HG03521 (cell line): ENCODE results near the gene SCP2.

Experiments used
- ATAC-seq: cut with Tn5 transposase; IDR thresholded peaks from one replicate; pipeline ENCODE4 v1.9.1; 2021; ENCODE audit warnings: mild to moderate bottlenecking, moderate library complexity; ENCODE audit not compliant: unreplicated experiment

Gene SCP2

DNA sequence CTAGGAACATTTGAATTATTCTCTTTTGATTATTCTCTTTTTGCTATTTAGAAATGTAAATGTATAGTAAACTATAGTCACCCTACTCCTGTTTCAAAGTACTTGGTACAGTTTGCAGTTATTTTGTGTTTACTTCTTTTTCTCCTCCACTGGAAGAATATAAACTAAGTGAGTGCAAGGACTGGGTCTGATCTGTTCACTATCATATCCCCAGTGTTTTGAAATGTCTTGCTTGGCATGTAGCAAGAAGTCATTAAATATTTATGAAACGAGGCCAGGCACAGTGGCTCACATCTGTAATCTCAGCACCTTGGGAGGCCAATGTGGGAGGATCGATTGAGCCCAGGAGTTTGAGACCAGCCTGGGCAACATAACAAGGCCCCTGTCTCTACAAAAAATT lies 99.2 kb downstream of the SCP2 start:
- ATAC-seq: no peak

DNA sequence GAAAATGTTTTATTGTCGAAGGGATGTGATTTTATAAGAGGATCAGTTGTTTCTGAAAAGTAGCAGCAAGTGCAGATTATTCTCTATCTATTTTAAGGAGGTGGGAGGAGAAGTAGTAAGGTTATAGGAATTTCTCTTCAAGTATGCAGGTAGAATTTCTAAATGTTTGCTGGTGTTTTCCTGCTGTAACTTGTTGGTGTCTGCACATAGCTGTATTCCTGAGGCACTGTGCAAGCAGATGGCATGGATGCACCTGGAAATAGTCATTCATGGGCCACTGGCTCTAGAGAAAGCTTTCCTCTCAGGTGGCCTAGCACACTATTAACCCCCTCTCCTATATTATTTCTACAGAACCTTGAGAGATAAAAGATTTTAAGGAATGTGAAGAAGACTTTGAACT lies 104.7 kb downstream of the SCP2 start:
- no peak for ATAC-seq

GRCh38 chr1:53037159-53037558 lies 110.1 kb downstream of the SCP2 start:
- ATAC-seq: no peak

DNA sequence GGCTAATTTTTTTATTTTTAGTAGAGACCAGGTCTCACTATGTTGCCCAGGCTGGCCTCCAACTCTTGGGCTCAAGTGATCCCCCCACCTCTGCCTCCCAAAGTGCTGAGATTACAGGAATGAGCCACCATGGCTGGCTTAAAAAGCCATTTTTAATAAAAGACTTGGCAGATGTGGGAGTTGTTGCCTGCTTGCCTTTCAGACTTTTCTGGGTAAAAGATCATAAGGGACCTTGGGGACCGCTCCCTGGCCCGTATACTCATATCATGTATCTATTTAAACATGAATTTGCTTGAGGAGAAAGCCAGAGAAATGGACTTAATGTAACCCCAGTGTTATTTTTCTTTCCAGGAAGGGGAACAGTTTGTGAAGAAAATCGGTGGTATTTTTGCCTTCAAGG lies 111.5 kb downstream of the SCP2 start:
- ATAC-seq: no peak

- no peak for ATAC-seq
Measured at GRCh38 chr1:53043271-53043670, 116.2 kb downstream of the SCP2 start.

GRCh38 chr1:53044926-53045325 lies 117.8 kb downstream of the SCP2 start:
- no peak for ATAC-seq

GRCh38 chr1:53046930-53047329 lies 119.9 kb downstream of the SCP2 start:
- no peak for ATAC-seq

DNA sequence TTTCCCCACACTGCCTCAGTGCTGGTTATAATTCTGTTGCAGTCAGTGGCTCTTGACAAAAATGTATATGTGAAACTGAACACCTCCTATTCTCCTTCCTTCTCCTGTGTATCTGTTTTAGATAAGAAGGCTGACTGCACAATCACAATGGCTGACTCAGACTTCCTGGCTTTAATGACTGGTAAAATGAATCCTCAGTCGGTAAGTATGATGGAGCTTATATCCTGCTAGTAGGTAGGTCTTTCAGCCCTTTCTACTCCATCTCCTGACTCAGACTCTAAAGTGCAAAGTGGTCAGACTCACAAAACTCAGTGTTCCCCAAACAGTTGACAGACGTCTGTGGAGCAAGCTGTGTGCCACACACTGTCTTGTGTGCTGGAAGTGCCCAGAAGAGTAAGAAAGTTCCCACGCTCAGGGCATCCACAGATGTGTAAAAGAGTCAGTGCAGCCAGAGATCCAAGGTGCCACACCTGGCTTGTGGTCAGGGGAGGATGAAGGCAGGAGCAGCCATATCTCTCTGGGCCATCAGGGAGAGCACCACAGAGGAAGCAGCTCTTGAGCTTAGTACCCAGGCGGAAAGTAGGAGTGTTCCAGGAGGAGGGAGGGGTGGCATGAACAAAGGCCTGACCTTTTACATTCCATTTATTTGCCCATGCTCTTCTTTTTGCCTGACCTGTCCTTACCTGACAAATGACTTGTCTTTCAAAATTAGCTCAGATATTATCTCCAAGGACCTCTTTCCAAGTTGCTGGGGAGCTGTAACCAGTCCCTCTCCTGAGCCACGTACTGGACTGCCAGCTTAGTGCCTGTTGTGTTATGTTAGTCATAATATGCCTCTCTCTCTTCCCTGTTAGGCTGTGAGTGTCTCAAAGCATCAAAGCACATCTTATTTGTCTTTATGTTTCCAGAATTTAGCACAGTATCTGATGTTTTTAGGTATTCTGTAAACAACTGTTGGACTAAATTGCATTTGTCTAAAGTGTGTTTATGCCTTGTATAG lies 121.0 kb downstream of the SCP2 start:
- ATAC-seq: no peak

- no peak for ATAC-seq
Measured at GRCh38 chr1:53048960-53049573, 122.0 kb downstream of the SCP2 start.

- no peak for ATAC-seq
Measured at GRCh38 chr1:53049574-53049967, 122.5 kb downstream of the SCP2 start.

GRCh38 chr1:53050310-53050709 lies 123.2 kb downstream of the SCP2 start:
- no peak for ATAC-seq

DNA sequence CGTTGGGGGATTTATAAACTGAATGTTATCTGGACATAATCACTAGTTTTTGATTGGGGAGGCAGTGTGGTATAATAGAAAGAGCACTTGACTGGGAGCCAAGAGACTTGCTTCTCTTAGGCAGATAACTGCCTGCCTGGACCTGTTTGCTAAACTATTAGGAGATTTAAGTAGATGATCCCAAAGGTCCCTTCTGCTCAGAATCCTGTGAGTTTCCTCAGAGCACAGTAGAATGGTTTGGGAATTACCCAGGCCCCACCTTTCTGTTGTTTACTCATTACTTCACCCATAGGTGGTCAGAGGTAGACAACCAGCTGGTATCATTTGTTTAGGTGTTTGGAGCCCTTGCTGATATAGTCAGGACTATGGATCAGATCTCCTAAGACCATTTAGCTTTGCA lies 124.6 kb downstream of the SCP2 start:
- ATAC-seq: no peak

- ATAC-seq: no peak
Measured at GRCh38 chr1:53057127-53057526, 130.1 kb downstream of the SCP2 start.

DNA sequence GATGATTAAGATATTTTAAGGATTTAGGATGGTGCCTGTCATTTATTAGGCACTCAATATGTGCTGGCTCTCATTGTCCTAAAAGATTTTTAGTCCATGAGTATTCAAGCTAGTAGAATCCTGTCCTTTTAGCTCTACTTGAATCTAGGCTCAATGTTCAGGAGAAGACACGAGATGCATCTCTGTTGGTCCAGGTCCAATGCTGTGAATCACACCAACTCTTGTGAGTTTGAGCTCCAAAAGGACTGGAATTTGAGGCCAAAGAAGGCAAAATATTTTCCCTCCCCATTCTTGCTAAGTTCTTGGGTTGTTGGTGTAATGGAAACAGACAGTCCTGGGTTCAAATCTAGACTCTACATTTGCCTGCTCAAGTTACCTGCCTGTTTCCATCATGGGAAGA lies 133.5 kb downstream of the SCP2 start:
- ATAC-seq: no peak

GRCh38 chr1:53061123-53061858 lies 134.2 kb downstream of the SCP2 start:
- ATAC-seq: no peak

DNA sequence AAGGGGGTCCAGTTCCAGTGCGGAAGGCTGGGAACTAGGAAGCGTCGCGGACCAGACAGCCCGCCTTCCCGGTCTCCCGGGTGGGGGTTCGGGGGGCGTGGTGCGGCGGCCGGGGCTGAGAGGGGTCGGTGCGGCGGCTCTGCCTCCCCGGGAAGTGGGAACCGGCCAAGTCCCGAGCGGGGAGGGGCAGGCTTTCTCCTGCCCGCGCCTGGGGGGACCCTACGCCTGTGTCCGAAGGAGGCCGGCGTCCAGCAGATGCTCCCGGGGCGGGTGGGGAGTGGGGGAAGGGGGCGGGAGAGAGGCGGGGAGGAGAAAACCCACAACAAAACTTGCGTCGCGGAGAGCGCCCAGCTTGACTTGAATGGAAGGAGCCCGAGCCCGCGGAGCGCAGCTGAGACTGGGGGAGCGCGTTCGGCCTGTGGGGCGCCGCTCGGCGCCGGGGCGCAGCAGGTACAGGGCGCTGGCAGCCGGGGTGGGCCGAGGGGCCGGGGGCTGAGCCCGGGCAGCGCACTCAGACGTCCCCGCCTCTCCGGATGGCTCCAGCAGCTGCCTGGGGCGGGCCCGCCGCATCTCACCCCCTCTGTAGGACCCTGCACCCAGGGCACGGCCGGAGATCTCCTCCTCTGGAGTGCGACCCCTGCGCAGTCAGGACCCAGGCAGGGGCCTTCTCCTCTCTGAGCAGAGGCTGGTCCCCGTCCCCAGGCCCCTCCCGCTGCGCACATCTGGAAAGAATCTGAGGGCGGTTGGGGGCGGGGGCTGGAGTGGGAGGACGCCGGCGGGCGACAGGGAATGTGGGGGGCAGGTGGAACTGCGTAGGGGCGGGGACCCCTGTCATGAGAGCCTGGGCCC lies 135.0 kb downstream of the SCP2 start, which contains the start of gene PODN:
Gene PODN, plus strand, starts transcription at position 355 of the 849 bp plus-strand sequence. CDS start 7,643 bp downstream, outside the sequence.
- ATAC-seq: no peak

- no peak for ATAC-seq
Measured at GRCh38 chr1:53062708-53063591, 135.9 kb downstream of the SCP2 start.

DNA sequence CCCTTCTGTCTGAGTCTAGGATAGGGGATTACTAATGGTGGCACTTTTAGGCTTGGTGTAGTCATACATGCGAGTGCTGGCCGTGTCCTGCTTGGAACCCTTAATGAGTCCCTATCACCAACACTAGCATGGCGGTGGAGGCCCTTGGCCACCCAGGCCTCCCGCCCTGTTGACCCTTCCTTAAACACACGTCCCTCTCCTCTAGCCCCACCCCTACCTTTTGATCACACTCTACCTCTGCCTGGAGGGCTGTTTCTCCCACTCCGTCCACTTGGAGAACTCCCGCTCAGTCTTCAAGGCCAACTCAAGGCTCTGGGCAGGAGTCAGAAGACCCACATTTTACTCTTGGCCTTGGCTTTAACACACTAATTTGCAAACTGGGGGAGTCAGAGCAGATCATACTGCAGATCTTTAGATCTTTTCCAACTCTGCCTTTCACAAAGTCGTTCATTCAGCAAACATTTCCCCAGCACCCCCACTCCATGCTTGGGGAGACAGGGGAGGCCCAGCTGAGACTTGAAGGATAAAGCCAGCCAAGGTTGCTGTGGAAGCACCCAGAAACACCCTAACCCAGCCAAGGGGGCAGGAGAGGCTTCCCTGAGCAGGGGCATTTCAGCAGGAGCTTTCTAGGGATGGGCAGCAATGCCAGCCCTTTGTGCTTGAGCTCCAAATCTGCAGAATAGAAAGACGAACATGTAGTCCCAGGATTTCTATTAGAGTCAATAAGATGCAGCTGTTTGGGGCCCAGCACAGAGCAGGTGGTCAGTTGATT lies 136.9 kb downstream of the SCP2 start:
- ATAC-seq: no peak

DNA sequence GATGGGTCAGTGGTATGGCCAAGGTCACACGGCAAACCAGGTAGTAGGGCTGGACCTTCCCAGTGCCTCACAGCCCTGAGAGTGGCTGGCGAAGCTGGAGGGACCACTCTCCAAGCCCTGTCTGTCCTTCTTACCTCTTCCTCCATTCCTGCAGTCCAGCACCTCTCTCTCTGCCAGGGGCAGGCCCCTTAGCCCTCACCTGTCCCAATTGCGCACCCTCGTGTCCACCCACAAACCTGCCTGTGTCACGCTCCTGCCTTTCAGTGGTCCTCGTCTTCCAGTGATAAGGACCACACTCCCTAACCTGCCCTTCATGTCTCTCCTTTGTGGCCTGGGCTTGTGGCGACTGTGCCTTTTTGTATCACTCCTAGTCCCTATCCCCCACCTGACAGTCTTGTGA lies 138.3 kb downstream of the SCP2 start:
- no peak for ATAC-seq
